DMS53 (cell line): Measurements from ENCODE around the gene CCDC74A.
"Not testable (repeated sequence)": the region's sequence is repeated elsewhere in the genome, so short reads cannot be mapped to it uniquely, and the experiment has no call there.

ENCODE experiments used
- DNase-seq: peaks from one replicate; lab custom pipeline; 2025; lab: John Stamatoyannopoulos, UW

The CCDC74A gene

DNA sequence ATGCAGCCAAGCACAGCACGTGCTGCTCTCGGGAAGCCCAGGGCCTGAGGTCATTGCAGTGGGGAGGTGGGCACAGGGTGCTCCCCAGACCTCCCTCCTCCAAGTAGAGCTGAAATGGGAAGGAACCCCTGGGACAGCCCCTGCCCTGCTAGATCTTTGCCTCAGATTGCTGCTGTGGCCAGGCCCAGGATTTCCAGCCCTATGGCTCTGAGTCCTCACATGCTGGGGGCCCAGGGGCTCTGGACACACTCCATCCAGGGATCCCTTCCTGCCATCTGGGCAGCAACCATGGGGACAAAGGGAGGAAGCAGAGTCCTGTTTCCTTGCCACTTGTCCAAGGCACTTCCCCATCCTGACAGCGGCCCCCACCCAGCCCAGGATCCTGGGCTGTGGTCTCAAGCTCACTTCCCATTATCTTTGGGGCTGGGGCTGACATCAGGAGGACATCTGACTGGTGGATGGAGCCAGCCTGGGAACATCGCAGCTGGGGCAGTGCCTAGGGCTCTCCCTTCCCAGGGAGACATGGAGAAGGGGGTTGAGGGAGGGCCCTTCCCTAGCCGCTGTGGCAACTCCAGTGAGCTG lies 2.3 kb downstream of the CCDC74A start:
- not testable (repeated sequence) for DNase-seq

DNA sequence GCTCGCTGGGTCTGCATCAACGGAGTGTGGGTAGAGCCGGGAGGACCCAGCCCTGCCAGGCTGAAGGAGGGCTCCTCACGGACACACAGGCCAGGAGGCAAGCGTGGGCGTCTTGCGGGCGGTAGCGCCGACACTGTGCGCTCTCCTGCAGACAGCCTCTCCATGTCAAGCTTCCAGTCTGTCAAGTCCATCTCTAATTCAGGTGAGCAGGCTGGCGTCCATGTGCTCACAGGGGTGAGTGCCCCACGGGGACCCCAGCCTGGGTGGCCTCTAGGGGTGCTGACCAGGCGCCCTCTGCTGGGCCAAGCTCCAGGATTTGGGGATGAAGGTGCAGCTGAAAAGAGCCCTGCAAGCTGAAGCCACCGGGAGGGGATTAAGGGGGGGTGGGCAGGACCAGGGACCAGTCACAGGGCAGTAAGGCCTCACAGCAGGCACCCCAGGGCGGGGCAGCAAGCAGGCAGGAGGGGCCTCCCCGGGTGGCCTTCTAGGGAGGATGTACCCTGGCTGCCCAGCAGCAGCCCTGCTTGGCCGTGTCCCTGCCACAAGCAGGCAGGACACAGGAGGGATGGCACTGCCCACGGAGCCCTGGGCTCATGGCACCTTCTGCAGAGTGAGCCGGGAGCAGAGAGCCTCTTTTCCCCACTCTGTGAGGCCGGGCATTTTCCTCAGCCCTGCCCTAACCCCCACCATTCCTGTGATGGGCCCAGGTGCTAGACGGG lies 3.1 kb downstream of the CCDC74A start:
- DNase-seq: not testable (repeated sequence)

DNA sequence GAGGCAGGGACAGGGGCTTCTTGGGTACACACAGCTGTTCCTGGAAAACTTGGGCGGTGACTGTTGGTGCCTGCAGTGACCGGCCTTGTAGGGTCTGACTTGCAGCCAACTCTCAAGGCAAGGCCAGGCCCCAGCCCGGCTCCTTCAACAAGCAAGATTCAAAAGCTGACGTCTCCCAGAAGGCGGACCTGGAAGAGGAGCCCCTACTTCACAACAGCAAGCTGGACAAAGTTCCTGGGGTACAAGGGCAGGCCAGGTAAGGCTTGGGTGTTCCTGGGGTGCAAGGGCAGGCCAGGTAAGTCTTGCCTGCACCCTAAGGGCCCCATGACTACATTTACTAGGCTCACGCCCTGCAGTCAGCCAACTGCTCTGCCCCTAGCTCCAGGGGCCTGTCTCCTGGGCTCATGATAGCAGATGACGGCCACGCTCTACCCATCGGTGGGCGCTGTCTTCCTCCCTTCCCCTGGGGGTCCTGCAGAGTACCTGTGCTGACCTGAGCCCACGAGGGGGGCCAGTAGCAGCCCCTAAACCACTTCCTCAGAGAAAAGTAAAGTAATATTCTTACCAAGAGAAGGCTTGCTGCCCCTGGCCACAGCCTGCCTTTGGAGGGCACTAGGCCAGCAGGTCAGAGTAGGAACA lies 4.0 kb downstream of the CCDC74A start:
- DNase-seq: not testable (repeated sequence)

DNA sequence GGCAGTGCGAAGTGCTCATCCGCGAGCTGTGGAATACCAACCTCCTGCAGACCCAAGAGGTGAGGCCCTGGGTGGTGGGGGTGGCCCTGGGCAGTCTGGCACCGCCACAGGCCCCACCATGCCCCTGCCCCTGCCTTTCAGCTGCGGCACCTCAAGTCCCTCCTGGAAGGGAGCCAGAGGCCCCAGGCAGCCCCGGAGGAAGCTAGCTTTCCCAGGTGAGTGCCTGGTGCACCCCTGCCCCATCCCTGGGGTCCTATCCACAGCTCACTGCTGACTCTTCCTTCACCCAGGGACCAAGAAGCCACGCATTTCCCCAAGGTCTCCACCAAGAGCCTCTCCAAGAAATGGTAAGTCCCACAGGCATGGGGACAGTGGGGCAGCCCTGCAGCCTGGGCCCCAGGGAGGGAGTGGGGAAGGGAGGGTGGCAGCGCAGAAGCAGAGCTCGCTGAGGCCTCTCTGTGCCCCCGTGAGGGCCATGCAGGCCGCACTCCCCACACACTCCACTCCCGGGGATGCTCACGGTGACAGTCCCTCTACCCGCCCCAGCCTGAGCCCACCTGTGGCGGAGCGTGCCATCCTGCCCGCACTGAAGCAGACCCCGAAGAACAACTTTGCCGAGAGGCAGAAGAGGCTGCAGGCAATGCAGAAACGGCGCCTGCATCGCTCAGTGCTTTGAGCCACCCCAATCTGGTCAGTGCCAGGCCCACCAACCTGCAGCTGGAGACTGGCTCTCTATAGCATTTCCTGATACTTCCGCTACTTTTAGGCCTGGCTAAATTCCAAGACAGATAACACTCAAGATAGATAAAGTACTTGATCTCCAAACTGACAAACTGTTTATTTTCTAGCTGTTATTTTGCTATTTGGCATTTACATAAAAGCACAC lies 5.3 kb downstream of the CCDC74A start:
- not testable (repeated sequence) for DNase-seq

DNA sequence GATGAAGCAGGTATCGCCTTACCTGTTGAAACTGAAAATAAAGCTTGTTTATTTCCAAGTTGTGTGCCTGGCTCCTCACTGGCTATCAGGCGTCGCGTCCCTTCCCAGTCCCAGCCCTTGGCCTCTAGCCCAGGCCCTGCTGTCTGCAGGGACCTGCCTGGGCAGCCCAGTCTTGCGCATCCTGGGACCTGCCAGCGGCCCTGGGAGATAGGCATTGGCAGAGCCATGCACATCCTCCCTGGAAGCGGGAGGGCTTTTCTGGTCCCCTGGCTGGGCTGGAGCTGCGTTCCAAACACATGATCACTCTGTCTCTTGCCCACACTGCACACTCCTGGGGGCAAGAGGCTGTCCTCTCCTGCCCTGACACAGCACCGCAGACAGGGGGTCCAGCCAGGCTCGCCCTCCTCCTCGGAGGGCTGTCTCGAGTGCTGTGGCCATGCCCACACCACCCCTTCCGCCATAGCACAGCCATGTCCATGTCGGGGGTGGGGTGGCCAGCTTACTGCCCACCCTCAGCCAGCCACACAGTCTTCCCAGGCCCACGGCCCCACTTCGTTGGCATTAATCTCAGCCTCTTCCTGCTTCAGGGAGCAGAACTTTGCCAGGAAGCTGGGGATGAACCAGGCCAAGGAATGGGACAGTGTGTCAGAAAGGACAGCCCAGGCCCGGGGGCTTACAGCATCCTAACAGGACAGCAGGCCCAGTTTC lies 6.1 kb downstream of the CCDC74A start:
- peak; percentile 1 for DNase-seq

DNA sequence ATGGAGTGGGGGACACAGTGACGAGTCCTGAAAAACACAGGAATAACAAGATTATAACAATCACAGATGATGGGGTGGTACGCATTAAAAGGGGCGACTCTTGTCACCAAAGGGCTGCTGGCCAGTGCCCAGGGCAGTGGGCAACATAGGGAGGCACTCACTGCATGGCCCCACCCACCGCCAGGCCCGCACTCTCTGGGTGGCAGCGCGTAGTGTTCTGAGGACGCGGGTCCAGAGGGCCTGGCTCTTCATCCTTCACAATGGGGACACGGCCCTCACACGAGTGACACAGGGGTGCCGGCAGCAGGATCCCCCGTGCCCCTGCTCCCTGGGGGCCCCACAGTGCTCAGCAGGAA lies 6.6 kb downstream of the CCDC74A start:
- DNase-seq: not testable (repeated sequence)

DNA sequence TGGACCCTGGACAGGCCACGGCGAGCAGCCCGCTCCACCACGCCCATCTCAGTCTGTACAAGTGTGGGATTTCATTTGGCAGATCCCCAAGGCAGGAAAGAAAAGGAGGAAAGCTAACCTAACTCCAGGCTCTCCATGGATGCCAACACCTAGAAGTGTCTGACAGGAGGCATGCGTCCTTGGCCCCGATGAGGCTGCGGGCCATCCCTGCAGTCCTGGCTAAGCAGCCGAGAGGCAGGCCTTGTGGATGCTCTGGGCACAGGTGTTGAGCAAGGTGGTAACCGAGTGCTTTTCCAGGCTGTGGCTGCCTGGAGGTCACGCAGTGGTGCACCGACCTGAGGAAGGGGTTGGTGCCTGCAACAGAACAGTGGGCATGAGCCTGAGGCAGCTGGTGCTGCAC lies 7.3 kb downstream of the CCDC74A start:
- not testable (repeated sequence) for DNase-seq

DNA sequence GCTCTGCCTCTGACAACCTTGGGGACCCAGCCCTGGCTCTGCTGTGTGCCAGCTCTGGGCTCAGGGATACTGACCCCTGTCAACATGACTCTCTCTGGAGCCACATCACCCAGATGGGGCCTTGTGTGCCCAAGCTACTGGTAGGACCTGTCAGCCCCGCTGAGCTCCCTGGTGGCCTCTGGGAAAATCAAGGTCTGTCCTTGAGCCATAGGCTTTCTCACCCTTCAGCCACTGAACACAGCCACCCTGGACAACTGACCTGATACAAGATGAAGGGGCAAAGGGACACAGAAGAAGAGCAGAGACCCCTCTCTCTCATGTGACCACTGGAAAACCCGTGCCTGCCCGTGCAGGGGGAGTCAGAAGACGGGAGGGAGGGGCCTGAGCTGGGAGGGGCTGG lies 7.8 kb downstream of the CCDC74A start:
- DNase-seq: no peak

DNA sequence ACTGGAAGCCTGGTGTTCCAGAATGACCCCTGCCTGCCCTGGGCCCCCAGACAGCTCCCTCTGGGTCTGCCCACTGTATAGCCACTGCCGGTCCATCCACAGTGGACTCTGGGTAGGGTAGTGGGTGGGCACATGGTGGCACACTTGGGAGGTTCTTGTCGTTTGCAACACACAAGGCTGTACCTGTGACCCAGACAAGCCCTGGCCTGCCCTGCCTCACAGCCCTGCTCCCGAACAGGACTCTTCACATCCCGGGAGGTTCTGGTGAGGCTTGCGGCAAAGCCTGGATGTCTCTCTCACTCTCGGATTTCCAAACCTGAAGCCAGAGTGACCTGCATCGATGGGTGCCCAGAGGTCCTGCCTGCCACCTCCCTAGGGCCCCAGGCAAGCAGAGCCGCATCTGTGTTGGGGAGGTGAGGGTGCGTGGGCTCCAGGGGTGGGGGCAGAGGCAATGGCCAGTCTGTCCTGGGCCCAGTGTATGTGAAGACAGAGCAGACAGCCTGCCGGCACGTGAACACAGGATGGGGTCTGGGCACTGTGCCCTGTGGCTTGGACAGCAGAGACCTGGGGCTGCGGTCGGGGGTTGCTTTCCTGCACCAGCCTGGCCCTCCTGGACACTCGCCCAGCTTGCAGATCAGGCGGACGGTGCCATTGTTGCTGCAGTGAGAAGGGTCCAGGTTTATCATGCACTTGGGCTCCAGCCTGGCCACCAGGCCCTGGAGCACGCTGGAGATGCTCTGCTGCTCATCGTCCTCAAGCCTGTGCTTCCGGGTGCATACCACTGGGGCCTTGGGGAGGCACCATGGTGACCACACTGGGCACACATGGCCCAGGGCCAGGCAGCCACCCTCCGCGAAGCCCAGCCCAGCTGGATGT lies 8.5 kb downstream of the CCDC74A start:
- not testable (repeated sequence) for DNase-seq

DNA sequence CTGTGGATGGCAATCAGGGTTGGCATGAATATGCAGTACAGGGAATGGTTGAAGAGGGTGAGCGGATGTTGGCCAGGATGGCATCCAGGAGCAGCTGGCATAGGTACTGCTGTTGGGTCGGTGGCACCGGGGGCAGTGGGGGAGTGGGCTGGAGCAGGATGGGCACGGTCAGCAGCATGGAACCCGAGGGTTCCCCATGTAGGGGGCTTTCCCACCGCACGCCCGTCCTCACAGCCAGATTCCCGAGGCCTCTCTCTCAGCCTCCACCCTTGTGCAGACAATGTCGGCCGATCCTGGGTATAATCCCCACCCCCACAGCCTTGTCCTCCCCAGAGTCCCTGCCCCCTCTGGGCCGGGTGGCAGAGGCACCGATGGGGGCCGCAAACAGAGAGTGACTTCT lies 9.2 kb downstream of the CCDC74A start:
- not testable (repeated sequence) for DNase-seq

DNA sequence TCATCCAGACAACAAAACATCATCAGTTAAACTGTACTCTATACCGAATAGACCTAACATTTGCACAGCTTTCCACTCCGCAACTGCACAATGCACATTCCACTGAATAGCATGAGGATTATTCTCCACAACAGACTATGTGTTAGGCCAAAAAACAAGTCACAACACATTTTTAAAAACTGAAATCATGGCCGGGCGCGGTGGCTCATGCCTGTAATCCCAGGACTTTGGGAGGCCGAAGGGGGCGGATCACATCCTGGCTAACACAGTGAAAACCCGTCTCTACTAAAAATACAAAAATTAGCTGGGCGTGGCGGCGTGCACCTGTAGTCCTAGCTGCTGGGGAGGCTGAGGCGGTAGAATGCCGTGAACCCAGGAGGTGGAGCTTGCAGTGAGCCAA lies 11.2 kb downstream of the CCDC74A start:
- DNase-seq: not testable (repeated sequence)

DNA sequence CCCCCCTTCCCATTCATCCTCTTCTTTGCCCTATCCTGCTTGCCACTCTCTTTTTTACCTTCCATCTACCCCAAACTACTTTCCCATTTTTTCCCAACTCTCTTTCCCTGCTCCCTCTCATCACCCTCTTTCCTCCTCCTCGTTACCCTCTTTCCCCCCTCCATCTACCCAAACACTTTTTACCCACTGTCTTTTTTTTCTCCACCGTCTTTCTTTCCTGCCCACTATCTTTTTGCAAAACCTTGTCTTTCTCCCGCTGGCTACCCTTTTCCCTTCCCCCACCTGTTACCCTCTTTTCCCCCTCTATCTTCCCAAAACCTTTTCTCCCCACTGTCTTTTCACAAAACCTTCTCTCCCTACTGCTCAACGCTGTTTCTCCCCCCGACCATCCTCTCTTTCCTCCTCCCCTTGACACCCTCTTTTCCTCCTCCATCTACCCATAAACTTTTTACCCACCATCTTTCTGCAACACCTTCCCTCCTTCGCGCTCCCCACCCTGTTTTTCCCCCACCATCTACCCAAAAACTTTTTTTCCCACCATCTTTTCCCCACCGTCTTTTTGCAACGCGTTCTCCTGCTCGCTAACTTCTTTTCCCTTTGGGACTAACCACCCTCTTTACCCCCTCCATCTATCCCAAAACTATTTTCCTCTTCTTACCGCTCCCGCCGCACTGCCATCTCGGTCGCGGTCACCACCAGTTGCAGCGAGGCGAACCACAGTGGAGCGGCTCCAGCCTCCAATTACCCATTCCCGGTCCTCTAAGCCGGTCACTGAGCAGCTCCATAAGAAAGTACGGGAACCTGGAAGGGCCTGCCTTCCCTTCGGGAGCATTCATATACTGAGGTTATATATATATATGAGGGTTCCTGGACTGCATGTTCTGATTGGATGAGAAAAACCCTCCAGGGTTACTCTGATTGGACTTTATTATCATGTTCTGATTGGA lies 15.0 kb downstream of the CCDC74A start:
- DNase-seq: no peak

DNA sequence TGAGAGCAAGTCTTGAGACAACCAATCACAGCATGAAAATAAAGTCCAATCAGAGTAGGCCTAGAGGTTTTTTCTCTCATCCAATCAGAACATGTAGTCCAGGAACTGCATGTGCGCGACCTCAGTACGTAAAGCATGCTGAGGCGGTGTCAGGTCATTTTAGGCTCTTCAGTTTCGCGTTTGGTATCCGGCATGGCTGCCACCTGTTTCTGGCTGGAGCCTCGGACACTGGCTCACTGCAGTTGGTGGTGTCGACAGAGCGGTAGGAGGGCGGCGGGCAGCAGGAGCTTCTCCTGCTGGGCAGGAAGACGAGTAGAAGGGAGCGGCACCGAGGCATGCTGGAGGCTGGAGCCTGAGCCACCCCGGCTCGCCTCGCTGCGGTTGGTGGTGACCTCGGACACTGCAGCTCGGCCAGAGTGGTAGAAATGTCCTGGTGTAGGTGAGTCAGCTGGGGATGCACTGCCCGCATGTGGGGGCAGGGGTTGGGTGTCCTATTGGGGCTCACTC lies 15.8 kb downstream of the CCDC74A start:
- no peak for DNase-seq

DNA sequence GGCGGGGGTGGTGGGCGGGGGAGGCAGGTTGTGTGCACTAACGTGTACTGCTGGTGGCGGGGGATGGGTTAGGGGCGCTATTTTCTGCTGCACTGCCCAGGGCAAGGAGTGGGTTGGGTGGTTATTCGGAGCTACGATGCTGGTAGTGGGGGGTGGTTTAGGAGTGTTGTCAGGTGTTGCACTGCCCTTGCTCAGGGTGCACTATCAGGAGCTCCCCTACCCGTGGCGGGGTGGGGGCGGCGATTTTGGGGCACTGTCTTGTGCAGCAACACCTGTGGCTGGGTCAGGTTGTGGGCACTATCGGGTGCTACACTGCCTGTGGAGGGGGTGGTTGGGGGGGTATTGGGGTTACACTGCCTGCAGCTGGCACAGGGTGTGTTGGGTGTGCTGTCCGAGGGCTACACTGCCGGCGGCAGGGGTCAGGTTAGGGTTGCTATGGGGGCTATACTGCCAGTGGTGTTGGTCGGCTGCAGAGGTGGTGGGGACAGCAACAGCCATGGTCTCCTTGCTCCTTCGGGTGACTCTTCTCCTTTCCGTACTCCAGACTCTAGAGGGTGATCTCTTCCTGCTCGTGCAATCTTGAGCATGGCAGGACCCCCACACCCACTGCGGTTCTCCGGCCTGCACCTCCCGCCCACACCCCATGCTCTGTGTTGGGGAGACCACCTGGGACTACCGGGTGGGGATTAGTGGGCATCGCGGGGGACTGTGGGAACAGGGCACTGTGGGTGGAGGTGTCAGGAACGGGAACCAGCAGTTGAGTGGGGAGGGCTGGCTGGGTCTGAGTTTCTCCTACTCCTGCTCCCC lies 16.5 kb downstream of the CCDC74A start:
- DNase-seq: not testable (repeated sequence)

DNA sequence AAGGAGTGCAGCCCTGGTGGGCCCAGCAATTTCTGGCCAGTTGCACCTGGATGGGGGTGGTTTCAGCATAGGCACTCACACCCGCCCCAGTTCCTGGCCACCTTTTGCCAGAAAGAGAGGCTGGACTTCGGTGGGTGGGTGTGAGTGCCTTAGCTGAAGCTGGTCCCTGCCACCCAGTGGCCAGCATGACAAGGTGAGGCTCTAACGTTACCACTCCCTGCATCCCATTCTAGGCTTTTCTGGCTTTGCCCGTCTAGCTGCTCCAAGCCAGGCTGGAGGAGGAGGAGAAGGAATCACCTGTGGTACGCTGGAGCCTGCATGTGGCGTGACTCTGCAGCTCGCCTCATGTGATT lies 17.1 kb downstream of the CCDC74A start:
- DNase-seq: not testable (repeated sequence)

DNA sequence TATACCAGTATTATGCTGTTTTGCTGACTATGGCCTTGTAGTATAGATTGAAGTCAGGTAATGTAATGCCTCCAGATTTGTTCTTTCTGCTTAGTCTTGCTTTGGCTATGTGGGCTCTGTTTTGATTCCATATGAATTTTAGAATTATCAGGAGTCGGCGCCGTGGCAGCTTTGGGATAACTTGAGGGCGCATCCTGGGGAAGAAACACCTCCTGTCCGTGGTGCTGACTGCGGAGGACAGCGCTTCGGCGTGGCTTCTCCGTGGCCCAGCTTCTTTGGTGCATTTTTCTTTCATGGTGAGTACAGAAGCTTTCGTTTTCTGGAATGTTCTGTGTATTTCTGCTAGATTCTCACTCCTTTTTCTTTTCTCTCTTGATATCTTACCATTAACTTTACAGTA lies 25.2 kb downstream of the CCDC74A start:
- DNase-seq: no peak

DNA sequence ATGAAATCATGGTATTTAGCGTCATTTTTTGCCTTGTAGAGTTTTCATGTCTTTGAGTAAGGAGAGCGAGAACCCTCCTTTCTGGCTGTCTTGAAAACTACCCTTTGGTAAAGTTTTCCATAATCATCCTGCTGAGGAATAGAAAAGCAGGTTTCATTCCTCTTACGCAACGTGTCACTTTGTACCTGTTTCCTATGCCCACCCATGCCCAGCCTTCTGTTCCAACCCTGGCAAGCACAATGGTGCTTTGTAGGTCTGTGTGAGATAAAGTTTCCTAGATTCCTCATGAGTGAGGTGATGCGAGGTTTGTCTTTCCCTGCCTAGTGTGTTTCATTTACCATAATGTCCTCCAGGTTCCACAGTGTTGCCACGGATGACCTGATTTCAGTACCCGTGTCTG lies 29.3 kb downstream of the CCDC74A start:
- DNase-seq: no peak

DNA sequence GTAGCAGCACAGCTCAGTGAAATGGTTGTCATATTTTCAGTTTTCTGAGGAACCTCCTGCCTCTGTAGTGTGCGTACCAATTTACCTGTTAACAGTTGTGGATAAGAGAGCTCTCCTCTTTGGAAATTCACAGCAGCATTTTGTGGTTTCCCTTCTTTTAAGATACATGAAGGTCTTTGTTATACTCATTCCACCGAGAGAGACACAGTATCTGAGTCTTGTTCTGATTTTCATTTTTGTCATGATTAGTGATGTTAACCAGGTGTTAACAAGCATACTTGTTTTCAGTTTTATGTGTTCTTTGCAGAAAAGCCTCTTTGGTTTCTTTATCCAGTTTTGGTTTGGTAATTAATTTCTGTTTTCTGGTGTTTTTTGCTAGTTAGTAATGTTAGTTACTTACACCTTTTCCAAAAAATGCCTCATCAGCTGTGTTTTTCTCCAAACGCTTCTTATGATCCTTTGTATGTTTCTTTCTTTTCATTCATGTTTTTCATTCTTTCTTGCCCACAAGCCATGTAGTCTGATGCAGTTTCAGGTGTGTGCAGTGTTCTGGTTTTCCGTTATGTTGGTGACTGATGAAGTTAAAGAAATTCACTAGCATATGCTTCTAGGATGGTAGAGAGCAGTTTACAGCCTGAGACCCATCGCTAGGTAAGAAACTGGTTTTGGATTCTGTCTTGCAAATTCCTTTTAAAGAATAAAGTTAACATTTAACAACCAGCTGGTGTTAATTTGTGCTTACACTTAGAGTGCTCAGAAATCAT lies 30.1 kb downstream of the CCDC74A start:
- DNase-seq: no peak
